A673 (cell line): ENCODE data around the gene SNRPB2.

Source experiments
- CTCF ChIP-seq: fragments of 300-800, 200-600 bp; sonication (generic); conservative IDR thresholded peaks from 2 replicates; pipeline ENCODE4 v1.5.1; 2017; ENCODE audit warnings: low read depth, mild to moderate bottlenecking, antibody characterized with exemption, low read length, moderate library complexity, mixed read lengths
- EZH2 ChIP-seq: fragments of 200-600 bp; sonication (generic); IDR thresholded peaks from 2 replicates; pipeline ENCODE4 v1.6.1; 2017; ENCODE audit warnings: borderline replicate concordance, low read depth, mild to moderate bottlenecking, mixed read lengths, antibody characterized with exemption, low read length; ENCODE audit not compliant: poor library complexity, severe bottlenecking

GRCh38 chr20:16707674-16708073, 22.2 kb upstream of the SNRPB2 start:
- TF ChIP-seq EZH2, result no peak
- no peak for TF ChIP-seq CTCF
